Spleen (tissue), 7 donors: ENCODE measurements around the gene TUBGCP2.

ENCODE experiments used
- POLR2A ChIP-seq, 3 donors: fragments of 450-650 bp; IDR thresholded peaks; one replicate each; pipeline ENCODE4 v1.5.1; 2017; ENCODE audit warnings: antibody characterized with exemption in 3 of 3, mild to moderate bottlenecking in 1 of 3
- POLR2AphosphoS5 ChIP-seq, 3 donors: sonication (generic); formaldehyde crosslinking; IDR thresholded peaks; one replicate each; pipeline ENCODE4 v1.5.1; 2017; ENCODE audit warnings: antibody characterized with exemption in 3 of 3
- TF ChIP-seq, protein P1 (sequence below), 11 experiments: fragments of 200-600 bp in 7 of 11; fragments of 450-650 bp in 4 of 11; sonication (generic) in 4 of 11; IDR thresholded peaks in 8 of 11; conservative IDR thresholded peaks in 3 of 11; 1 replicate in 7 of 11; 2 replicates in 4 of 11; pipeline versions ENCODE4 v1.4.0 to v1.8.0; 2016 to 2021; ENCODE audit warnings: antibody characterized with exemption in 11 of 11, inconsistent platforms in 4 of 11, mild to moderate bottlenecking in 1 of 11
- donor health status: DM: no; HTN: no; CAD: no; lungs with moderate emphysema.
- donor health status: DM: no; HTN: no; CAD: no.
- donor health status: DM: no; HTN: no; CAD: no.

DNA sequence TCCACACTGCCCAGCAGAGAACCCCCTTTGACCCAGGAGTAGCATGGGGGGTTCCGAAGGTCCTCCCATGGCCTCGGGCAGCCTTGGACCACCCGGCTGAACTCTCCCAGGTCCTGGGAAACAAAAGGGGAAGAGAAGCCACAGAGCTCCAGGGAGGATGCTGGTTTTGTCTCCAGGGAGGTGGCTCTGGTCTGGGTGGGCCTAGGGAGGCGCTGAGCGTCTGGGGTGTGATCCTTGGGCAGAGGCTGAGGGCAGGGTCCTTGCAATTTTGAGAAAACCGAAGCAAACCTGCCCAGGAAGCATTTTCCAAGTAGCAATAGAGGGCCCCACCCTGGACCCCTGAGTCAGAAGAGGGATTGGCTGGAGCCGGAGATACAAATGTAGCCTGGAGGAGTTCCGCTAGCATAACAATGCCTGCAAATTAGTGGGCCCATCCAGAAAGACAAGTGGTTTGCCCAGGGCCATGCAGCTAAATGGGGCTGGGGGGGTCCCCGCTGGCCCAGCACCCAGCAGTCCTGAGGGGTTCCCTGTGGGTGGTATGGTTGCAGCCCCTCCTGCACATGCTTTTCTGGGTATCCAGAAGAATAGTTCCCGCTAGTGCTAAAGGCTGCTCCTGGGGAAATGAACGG, 76.6 kb downstream of the TUBGCP2 start:
- TF ChIP-seq POLR2AphosphoS5 (IDR thresholded peaks at IDR 0.05) (no peak), POLR2A (IDR thresholded peaks at IDR 0.05) (no peak)
- TF ChIP-seq, protein P1, sequence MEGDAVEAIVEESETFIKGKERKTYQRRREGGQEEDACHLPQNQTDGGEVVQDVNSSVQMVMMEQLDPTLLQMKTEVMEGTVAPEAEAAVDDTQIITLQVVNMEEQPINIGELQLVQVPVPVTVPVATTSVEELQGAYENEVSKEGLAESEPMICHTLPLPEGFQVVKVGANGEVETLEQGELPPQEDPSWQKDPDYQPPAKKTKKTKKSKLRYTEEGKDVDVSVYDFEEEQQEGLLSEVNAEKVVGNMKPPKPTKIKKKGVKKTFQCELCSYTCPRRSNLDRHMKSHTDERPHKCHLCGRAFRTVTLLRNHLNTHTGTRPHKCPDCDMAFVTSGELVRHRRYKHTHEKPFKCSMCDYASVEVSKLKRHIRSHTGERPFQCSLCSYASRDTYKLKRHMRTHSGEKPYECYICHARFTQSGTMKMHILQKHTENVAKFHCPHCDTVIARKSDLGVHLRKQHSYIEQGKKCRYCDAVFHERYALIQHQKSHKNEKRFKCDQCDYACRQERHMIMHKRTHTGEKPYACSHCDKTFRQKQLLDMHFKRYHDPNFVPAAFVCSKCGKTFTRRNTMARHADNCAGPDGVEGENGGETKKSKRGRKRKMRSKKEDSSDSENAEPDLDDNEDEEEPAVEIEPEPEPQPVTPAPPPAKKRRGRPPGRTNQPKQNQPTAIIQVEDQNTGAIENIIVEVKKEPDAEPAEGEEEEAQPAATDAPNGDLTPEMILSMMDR (IDR thresholded peaks at IDR 0.05 in 8 of 11, conservative IDR thresholded peaks at IDR 0.05 in 3 of 11) = no peak
